K562 (cell line): ENCODE results near the gene DUOXA2. TPM values are rescaled to one million over a fixed set of nuclear protein-coding genes. Genes with fewer than 3 reads are reported as not detected.
A peak's percentile ranks its signal among the peaks of the same experiment; 100 is the strongest.

ENCODE experiments used
- ATAC-seq: fragments of 200-7000 bp; cut with Tn5 transposase; 3 replicates; pipeline ENCODE4 v1.9.1; 2020; ENCODE audit warnings: moderate library complexity
- BruUV-seq: library from RNA; stranded (reverse); fragments of 400-500 nt; replicated peaks from 2 replicates; lab custom pipeline; 2021; lab: Mats Ljungman, UMichigan
- CTCF ChIA-PET: fragments of 300-600 bp; formaldehyde crosslinking; extraction: SDS; loops from one replicate; lab custom pipeline; 2021; ENCODE audit warnings: low intra/inter-chr PET ratio; lab: Yijun Ruan, JAX
- POLR2A ChIA-PET: fragments of 300-600, 350-650 bp; sonication (Branson Sonifier 250); formaldehyde crosslinking; extraction: SDS; loops from one replicate; lab custom pipeline; 2021; ENCODE audit warnings: antibody characterized with exemption, inconsistent platforms; lab: Yijun Ruan, JAX
- DNase-seq, 4 experiments: peaks; one replicate each; pipeline versions ENCODE4 v3.0.0 to v3.0.0-alpha.2; 2011 to 2018; ENCODE audit warnings: low spot score in 3 of 4, mixed read lengths in 3 of 4; ENCODE audit errors: extremely low read depth in 1 of 4
- FAIRE-seq: peaks from 2 replicates; lab custom pipeline; 2011; peaks lifted over from hg19 to GRCh38; lab: Jason Lieb, UNC
- H2AFZ ChIP-seq: 2 replicates; pipeline ENCODE4 v1.6.0; 2011; ENCODE audit warnings: low read depth, low read length, control low read depth, inconsistent platforms
- H3K27ac ChIP-seq: fragments of 200-600 bp; 3 replicates; pipeline ENCODE4 v1.8.0; 2011; ENCODE audit warnings: low read depth, mild to moderate bottlenecking, control low read depth, inconsistent platforms, low read length, moderate library complexity, mixed read lengths; ENCODE audit errors: extremely low read depth
- H3K27me3 ChIP-seq, 2 experiments: fragments of 300-600 bp in 1 of 2; 2 replicates in 1 of 2; 3 replicates in 1 of 2; pipeline versions ENCODE4 v1.6.0 to v1.8.0; 2011; ENCODE audit warnings: inconsistent platforms in 2 of 2, low read length in 2 of 2, mild to moderate bottlenecking in 1 of 2, mixed read lengths in 1 of 2, moderate library complexity in 1 of 2; ENCODE audit not compliant: control insufficient read depth in 2 of 2, insufficient read depth in 2 of 2
- H3K36me3 ChIP-seq: fragments of 300-600 bp; 3 replicates; pipeline ENCODE4 v1.8.0; 2011; ENCODE audit warnings: mild to moderate bottlenecking, low read length, inconsistent platforms; ENCODE audit not compliant: control insufficient read depth, insufficient read depth
- H3K4me1 ChIP-seq, 2 experiments: fragments of 200-600 bp in 1 of 2; replicated peaks in 1 of 2; 2 replicates in 1 of 2; 3 replicates in 1 of 2; pipeline versions ENCODE4 v1.5.1 to v1.8.0; 2011; ENCODE audit warnings: inconsistent platforms in 2 of 2, low read length in 2 of 2, mild to moderate bottlenecking in 1 of 2, mixed read lengths in 1 of 2, moderate library complexity in 1 of 2; ENCODE audit not compliant: control insufficient read depth in 2 of 2, insufficient read depth in 2 of 2
- H3K4me2 ChIP-seq: 2 replicates; pipeline ENCODE4 v1.6.1; 2011; ENCODE audit warnings: low read length, control low read depth, inconsistent platforms, mixed read lengths; ENCODE audit not compliant: insufficient read depth
- H3K4me3 ChIP-seq: fragments of 200-600 bp; sonication (generic), shearing (Covaris generic); 2 replicates; pipeline ENCODE4 v1.5.1; 2016; ENCODE audit warnings: control low read depth, inconsistent platforms
- H3K79me2 ChIP-seq: fragments of 200-600 bp; 3 replicates; pipeline ENCODE4 v1.8.0; 2011; ENCODE audit warnings: low read length, inconsistent platforms; ENCODE audit not compliant: control insufficient read depth, insufficient read depth
- H3K9ac ChIP-seq, 2 experiments: 2 replicates each; pipeline versions ENCODE4 v1.6.0 to v1.6.1; 2011; ENCODE audit warnings: low read depth in 2 of 2, low read length in 2 of 2, control low read depth in 1 of 2, inconsistent platforms in 1 of 2, mild to moderate bottlenecking in 1 of 2, mixed read lengths in 1 of 2; ENCODE audit not compliant: insufficient read depth in 1 of 2
- H3K9me1 ChIP-seq: one replicate; pipeline ENCODE4 v1.6.0; 2011; ENCODE audit warnings: inconsistent platforms, mild to moderate bottlenecking, low read length, moderate library complexity; ENCODE audit not compliant: control insufficient read depth, insufficient read depth
- H3K9me3 ChIP-seq: replicated peaks from 2 replicates; pipeline ENCODE4 v1.5.1; 2011; ENCODE audit warnings: low read depth, low read length, inconsistent platforms; ENCODE audit not compliant: control insufficient read depth, insufficient read depth
- H4K20me1 ChIP-seq: replicated peaks from 2 replicates; pipeline ENCODE4 v1.6.1; 2011; ENCODE audit warnings: low read length, inconsistent platforms, mixed read lengths; ENCODE audit not compliant: control insufficient read depth, insufficient read depth
- CC2D1A ChIP-seq: fragments of 450-650 bp; IDR thresholded peaks from 2 replicates; pipeline ENCODE4 v1.6.1; 2017; ENCODE audit warnings: mild to moderate bottlenecking
- CCAR2 ChIP-seq: fragments of 200-400 bp; formaldehyde crosslinking; IDR thresholded peaks from 2 replicates; pipeline ENCODE4 v1.6.1; 2017; ENCODE audit warnings: mild to moderate bottlenecking, low read depth, low read length
- CEBPB ChIP-seq: fragments of 450-650 bp; IDR thresholded peaks from 2 replicates; pipeline ENCODE4 v1.6.1; 2016; ENCODE audit warnings: missing genetic modification characterization, missing compliant biosample characterization
- CHD4 ChIP-seq: fragments of 200-600 bp; sonication (generic); IDR thresholded peaks from 3 replicates; pipeline ENCODE4 v1.6.1; 2012; ENCODE audit warnings: low read depth, mild to moderate bottlenecking, mixed read lengths, low read length, inconsistent platforms; ENCODE audit not compliant: insufficient read depth, insufficient replicate concordance, poor library complexity, severe bottlenecking
- JUNB ChIP-seq: fragments of 450-650 bp; formaldehyde crosslinking; conservative IDR thresholded peaks from 2 replicates; pipeline ENCODE4 v1.4.0; 2020; ENCODE audit warnings: mild to moderate bottlenecking
- NR2C1 ChIP-seq, 2 experiments: fragments of 450-650 bp; IDR thresholded peaks; 2 replicates each; pipeline ENCODE4 v1.6.1; 2017; ENCODE audit warnings: mild to moderate bottlenecking in 2 of 2, antibody characterized with exemption in 1 of 2, inconsistent platforms in 1 of 2, missing compliant biosample characterization in 1 of 2, missing genetic modification characterization in 1 of 2
- RAD21 ChIP-seq, 2 experiments: fragments of 250-450 bp in 1 of 2; fragments of 450-650 bp in 1 of 2; sonication (Bioruptor Pico) in 1 of 2; formaldehyde crosslinking in 1 of 2; IDR thresholded peaks in 1 of 2; conservative IDR thresholded peaks in 1 of 2; 2 replicates each; pipeline versions ENCODE4 v1.4.0 to v1.8.0; 2020 to 2022; ENCODE audit warnings: mild to moderate bottlenecking in 2 of 2, moderate library complexity in 1 of 2
- SMARCA5 ChIP-seq: fragments of 450-650 bp; IDR thresholded peaks from 2 replicates; pipeline ENCODE4 v1.6.1; 2016
- SRSF3 ChIP-seq: fragments of 200-400 bp; formaldehyde crosslinking; IDR thresholded peaks from 2 replicates; pipeline ENCODE4 v1.6.1; 2016; ENCODE audit warnings: mild to moderate bottlenecking, low read length, moderate library complexity; ENCODE audit not compliant: insufficient read depth
- ZNF24 ChIP-seq: fragments of 450-650 bp; IDR thresholded peaks from 2 replicates; pipeline ENCODE4 v1.6.1; 2016
- ZNF785 ChIP-seq: fragments of 250-450 bp; sonication (Bioruptor Pico); IDR thresholded peaks from 2 replicates; pipeline ENCODE4 v1.4.0; 2020; ENCODE audit warnings: mild to moderate bottlenecking
- WGBS: fragments of 100-300 bp; shearing (Covaris generic); methylation state at CpG from one replicate; pipeline ENCODE4 v1.1.6; 2016; ENCODE audit warnings: low coverage, mixed read lengths; ENCODE audit not compliant: insufficient coverage; ENCODE audit errors: missing lambda C conversion rate; 5-methylcytosine and 5-hydroxymethylcytosine counted together
- in situ Hi-C: fragments of 300-500 bp; cut with MboI; formaldehyde crosslinking; loops from 4 replicates; pipeline ENCODE4 v1.15.0; 2018; ENCODE audit warnings: inconsistent platforms, mixed read lengths
- intact Hi-C: fragments of 100-400 bp; cut with micrococcal nuclease; formaldehyde crosslinking; loops from 2 replicates; pipeline ENCODE4 v1.14.2; 2022
- polyA plus RNA-seq, 8 experiments: library from polyadenylated mRNA; depleted of rRNA in 4 of 8; stranded (reverse) in 5 of 8; unstranded in 3 of 8; fragments of >200 nt; fragmentation: Nextera tagmentation in 2 of 8; fragmentation: Illumina TruSeq in 1 of 8; extraction: Ambion mirVana in 2 of 8; extraction: Trizol in 1 of 8; gene quantifications; 2 replicates each; pipeline versions ENCODE4 v1.2.1 to v1.2.3, GENCODE V29; 2011 to 2014; ENCODE audit warnings: inconsistent platforms in 1 of 8, missing spikeins in 1 of 8
- total RNA-seq, 7 experiments: library from RNA; depleted of rRNA in 6 of 7; stranded (reverse); fragments of >200 nt in 6 of 7; fragmentation: Illumina TruSeq in 2 of 7; extraction: Trizol in 2 of 7; gene quantifications; 2 replicates each; pipeline versions ENCODE4 v1.2.1 to v1.2.3, GENCODE V29; 2011 to 2021; ENCODE audit warnings: low replicate concordance in 1 of 7
- TF ChIP-seq, protein P1 (sequence below): fragments of 450-650 bp; IDR thresholded peaks from 2 replicates; pipeline ENCODE4 v1.6.1; 2014; ENCODE audit warnings: low read depth, mild to moderate bottlenecking, moderate library complexity, borderline replicate concordance
- TF ChIP-seq, protein P2 (sequence below), 3 experiments: IDR thresholded peaks in 2 of 3; conservative IDR thresholded peaks in 1 of 3; 2 replicates each; pipeline ENCODE4 v1.5.1; 2011 to 2012; ENCODE audit warnings: low read length in 3 of 3, mild to moderate bottlenecking in 3 of 3, control low read depth in 2 of 3, improper control_type of control experiment in 1 of 3, inconsistent platforms in 1 of 3, low read depth in 1 of 3, mixed read lengths in 1 of 3, moderate library complexity in 1 of 3; ENCODE audit not compliant: insufficient read depth in 2 of 3
- TF ChIP-seq, protein P3 (sequence below): IDR thresholded peaks from 2 replicates; pipeline ENCODE4 v1.6.1; 2011; ENCODE audit warnings: borderline replicate concordance, low read depth, mild to moderate bottlenecking, moderate library complexity, low read length; ENCODE audit not compliant: insufficient read depth, poor library complexity, severe bottlenecking

Gene DUOXA2
- total and polyA plus RNA-seq, 9 of the 15 experiments (the other 6 are each of a cell fraction or from before 2014, with no cell fraction given): not detected

DNA sequence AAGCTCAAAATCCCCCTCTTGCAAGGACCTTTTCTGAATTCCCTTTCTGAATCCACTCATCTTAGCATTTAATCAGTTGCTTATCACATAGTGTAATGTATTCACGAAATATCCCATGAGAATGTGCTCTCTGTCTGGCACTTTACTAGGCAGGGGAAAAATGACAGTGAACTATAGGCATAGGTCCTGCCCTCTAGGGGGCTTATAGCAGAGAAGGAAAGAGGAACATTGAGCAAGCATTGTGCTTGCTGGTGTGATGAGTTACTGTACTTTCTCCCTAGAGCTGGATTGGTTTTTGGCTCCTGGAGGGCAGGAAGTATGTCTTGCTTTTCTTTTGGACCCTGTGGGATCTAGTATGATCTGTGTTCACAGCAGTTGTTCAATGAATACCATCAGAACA is 26.6 kb upstream of the DUOXA2 start:
- ChIA-PET POLR2A (interaction anchor here (0.9 kb wide), 1 partner anchor 35 kb away, joined by 3 read pairs; no protein-coding TSS in a partner anchor), CTCF (no interaction called here)
- ATAC-seq: peak; percentile 84
- H3K4me3 ChIP-seq: no peak overlapping the region
- H3K4me2 ChIP-seq: no peak overlapping the region
- FAIRE-seq: peak; percentile 37
- intact Hi-C loops (no loop called here), in situ Hi-C loops (no loop called here)
- WGBS: 0% methylated on average over 1 of the region's 1 CpG
- H3K4me1 ChIP-seq: peaks cover 18 to 42% of the 10 kb centered on the region in 2 experiments
- no peaks in the 10 kb centered on the region for H3K27me3 ChIP-seq
- no TSS peak for BruUV-seq
- H3K27ac ChIP-seq: no peak overlapping the region
- H3K36me3 ChIP-seq: no peaks in the 10 kb centered on the region
- H3K9ac ChIP-seq: no peak overlapping the region
- no peaks in the 10 kb centered on the region for H3K79me2 ChIP-seq
- DNase-seq: peak in 2 of 4 experiments; percentile 29 to 36
- H3K9me3 ChIP-seq: no peaks in the 10 kb centered on the region
- H2AFZ ChIP-seq: no peak overlapping the region; the same call in 1 of the 2 replicates
- 0 out of 2 replicates have a peak, but pooled peaks have one; percentile 15 for TF ChIP-seq ZNF24
- TF ChIP-seq SRSF3: no peak
- TF ChIP-seq CCAR2: no peak
- TF ChIP-seq, protein P1, sequence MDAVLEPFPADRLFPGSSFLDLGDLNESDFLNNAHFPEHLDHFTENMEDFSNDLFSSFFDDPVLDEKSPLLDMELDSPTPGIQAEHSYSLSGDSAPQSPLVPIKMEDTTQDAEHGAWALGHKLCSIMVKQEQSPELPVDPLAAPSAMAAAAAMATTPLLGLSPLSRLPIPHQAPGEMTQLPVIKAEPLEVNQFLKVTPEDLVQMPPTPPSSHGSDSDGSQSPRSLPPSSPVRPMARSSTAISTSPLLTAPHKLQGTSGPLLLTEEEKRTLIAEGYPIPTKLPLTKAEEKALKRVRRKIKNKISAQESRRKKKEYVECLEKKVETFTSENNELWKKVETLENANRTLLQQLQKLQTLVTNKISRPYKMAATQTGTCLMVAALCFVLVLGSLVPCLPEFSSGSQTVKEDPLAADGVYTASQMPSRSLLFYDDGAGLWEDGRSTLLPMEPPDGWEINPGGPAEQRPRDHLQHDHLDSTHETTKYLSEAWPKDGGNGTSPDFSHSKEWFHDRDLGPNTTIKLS: no peak
- peak in 1 of 2 experiments; percentile 21; a peak in 1 of 4 replicates for TF ChIP-seq RAD21 (CRISPR knock-in tag; conservative IDR thresholded peaks at IDR 0.05 in 1 of 2, IDR thresholded peaks at IDR 0.05 in 1 of 2)
- no peak for TF ChIP-seq CC2D1A
- TF ChIP-seq, protein P2, sequence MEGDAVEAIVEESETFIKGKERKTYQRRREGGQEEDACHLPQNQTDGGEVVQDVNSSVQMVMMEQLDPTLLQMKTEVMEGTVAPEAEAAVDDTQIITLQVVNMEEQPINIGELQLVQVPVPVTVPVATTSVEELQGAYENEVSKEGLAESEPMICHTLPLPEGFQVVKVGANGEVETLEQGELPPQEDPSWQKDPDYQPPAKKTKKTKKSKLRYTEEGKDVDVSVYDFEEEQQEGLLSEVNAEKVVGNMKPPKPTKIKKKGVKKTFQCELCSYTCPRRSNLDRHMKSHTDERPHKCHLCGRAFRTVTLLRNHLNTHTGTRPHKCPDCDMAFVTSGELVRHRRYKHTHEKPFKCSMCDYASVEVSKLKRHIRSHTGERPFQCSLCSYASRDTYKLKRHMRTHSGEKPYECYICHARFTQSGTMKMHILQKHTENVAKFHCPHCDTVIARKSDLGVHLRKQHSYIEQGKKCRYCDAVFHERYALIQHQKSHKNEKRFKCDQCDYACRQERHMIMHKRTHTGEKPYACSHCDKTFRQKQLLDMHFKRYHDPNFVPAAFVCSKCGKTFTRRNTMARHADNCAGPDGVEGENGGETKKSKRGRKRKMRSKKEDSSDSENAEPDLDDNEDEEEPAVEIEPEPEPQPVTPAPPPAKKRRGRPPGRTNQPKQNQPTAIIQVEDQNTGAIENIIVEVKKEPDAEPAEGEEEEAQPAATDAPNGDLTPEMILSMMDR (IDR thresholded peaks at IDR 0.05 in 2 of 3, conservative IDR thresholded peaks at IDR 0.05 in 1 of 3; ENCODE audit: insufficient read depth in 2 of 3, low read depth in 1 of 3, low read length in 3 of 3): peak; percentile 20 to 37 (median 35); a peak in 3 of 6 replicates
- no peak for TF ChIP-seq SMARCA5
- TF ChIP-seq, protein P3, sequence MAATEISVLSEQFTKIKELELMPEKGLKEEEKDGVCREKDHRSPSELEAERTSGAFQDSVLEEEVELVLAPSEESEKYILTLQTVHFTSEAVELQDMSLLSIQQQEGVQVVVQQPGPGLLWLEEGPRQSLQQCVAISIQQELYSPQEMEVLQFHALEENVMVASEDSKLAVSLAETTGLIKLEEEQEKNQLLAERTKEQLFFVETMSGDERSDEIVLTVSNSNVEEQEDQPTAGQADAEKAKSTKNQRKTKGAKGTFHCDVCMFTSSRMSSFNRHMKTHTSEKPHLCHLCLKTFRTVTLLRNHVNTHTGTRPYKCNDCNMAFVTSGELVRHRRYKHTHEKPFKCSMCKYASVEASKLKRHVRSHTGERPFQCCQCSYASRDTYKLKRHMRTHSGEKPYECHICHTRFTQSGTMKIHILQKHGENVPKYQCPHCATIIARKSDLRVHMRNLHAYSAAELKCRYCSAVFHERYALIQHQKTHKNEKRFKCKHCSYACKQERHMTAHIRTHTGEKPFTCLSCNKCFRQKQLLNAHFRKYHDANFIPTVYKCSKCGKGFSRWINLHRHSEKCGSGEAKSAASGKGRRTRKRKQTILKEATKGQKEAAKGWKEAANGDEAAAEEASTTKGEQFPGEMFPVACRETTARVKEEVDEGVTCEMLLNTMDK: peak; percentile 58
- no peak for TF ChIP-seq ZNF785 (CRISPR knock-in tag)
- TF ChIP-seq CHD4: no peak
- TF ChIP-seq CEBPB (tag): peak; percentile 49; the same call in 1 of the 2 replicates
- no peak for TF ChIP-seq NR2C1 (IDR thresholded peaks at IDR 0.05)
- TF ChIP-seq NR2C1 (tag; IDR thresholded peaks at IDR 0.05): no peak
- TF ChIP-seq JUNB (CRISPR knock-in tag): no peak
- TF ChIP-seq, all 486 proteins: peak for 5
- H3K9me1 ChIP-seq: no peaks in the 10 kb centered on the region
- no peaks in the 10 kb centered on the region for H4K20me1 ChIP-seq
